SK-N-SH (cell line): ENCODE data around the gene ACOT7. TPM values are rescaled to one million over a fixed set of nuclear protein-coding genes. Genes with fewer than 3 reads are reported as not detected.

Experiments
- CTCF ChIA-PET: fragments of 300-600, 350-600 bp; formaldehyde crosslinking; extraction: SDS; loops from one replicate; lab custom pipeline; 2021; lab: Yijun Ruan, JAX
- POLR2A ChIA-PET: fragments of 350-600 bp; sonication (Branson Sonifier 250); formaldehyde crosslinking; extraction: SDS; loops from one replicate; lab custom pipeline; 2020; ENCODE audit warnings: antibody characterized with exemption, inconsistent platforms; lab: Yijun Ruan, JAX
- DNase-seq: peaks from one replicate; pipeline ENCODE4 v3.0.0; 2012
- H2AFZ ChIP-seq: fragments of 200-600 bp; sonication (generic); 2 replicates; pipeline ENCODE4 v1.8.1; 2016; ENCODE audit warnings: antibody characterized with exemption, mild to moderate bottlenecking, low read depth
- H3F3A ChIP-seq: fragments of 200-600 bp; sonication (generic); replicated peaks from 2 replicates; pipeline ENCODE3; 2016; ENCODE audit warnings: antibody characterized with exemption, mild to moderate bottlenecking; ENCODE audit not compliant: insufficient read depth
- H3K27ac ChIP-seq, 2 experiments: fragments of 200-500 bp in 1 of 2; fragments of 200-600 bp in 1 of 2; sonication (Bioruptor generic) in 1 of 2; sonication (generic), shearing (Covaris generic) in 1 of 2; 2 replicates each; pipeline versions ENCODE4 v1.5.1 to v1.6.1; 2014 to 2016; ENCODE audit warnings: low read depth in 2 of 2, inconsistent platforms in 1 of 2, low read length in 1 of 2, mild to moderate bottlenecking in 1 of 2, mixed read lengths in 1 of 2
- H3K27me3 ChIP-seq: fragments of 200-600 bp; sonication (generic), shearing (Covaris generic); 2 replicates; pipeline ENCODE4 v1.6.1; 2016; ENCODE audit warnings: mixed run types; ENCODE audit not compliant: insufficient read depth
- H3K36me3 ChIP-seq, 2 experiments: fragments of 200-500 bp in 1 of 2; fragments of 200-600 bp in 1 of 2; sonication (Bioruptor generic) in 1 of 2; sonication (generic) in 1 of 2; replicated peaks in 1 of 2; 2 replicates each; pipeline versions ENCODE3 to v1.5.1; 2014 to 2016; ENCODE audit warnings: low read length in 1 of 2, mild to moderate bottlenecking in 1 of 2; ENCODE audit not compliant: insufficient read depth in 2 of 2, control insufficient read depth in 1 of 2
- H3K4me1 ChIP-seq, 2 experiments: fragments of 200-500 bp in 1 of 2; fragments of 200-600 bp in 1 of 2; sonication (Bioruptor generic) in 1 of 2; sonication (generic), shearing (Covaris generic) in 1 of 2; 2 replicates each; pipeline versions ENCODE4 v1.5.1 to v1.6.1; 2014 to 2016; ENCODE audit warnings: low read depth in 1 of 2, low read length in 1 of 2, mixed run types in 1 of 2; ENCODE audit not compliant: insufficient read depth in 2 of 2, control insufficient read depth in 1 of 2
- H3K4me2 ChIP-seq: fragments of 200-600 bp; sonication (generic), shearing (Covaris generic); 2 replicates; pipeline ENCODE4 v1.6.1; 2017; ENCODE audit warnings: mixed run types
- H3K4me3 ChIP-seq, 2 experiments: fragments of 200-500 bp in 1 of 2; fragments of 200-600 bp in 1 of 2; sonication (Bioruptor generic) in 1 of 2; sonication (generic), shearing (Covaris generic) in 1 of 2; 2 replicates each; pipeline versions ENCODE4 v1.5.1 to v1.8.1; 2014 to 2016; ENCODE audit warnings: low read depth in 2 of 2, inconsistent platforms in 1 of 2, low read length in 1 of 2, mild to moderate bottlenecking in 1 of 2, mixed read lengths in 1 of 2, moderate library complexity in 1 of 2
- H3K79me2 ChIP-seq: fragments of 200-600 bp; sonication (generic); 2 replicates; pipeline ENCODE4 v1.8.1; 2017; ENCODE audit warnings: mild to moderate bottlenecking; ENCODE audit not compliant: insufficient read depth
- H3K9ac ChIP-seq: fragments of 200-600 bp; sonication (generic); 2 replicates; pipeline ENCODE4 v1.6.1; 2017; ENCODE audit warnings: mixed run types
- H3K9me2 ChIP-seq: fragments of 200-600 bp; sonication (generic); 2 replicates; pipeline ENCODE4 v1.6.1; 2017; ENCODE audit warnings: mixed run types
- H3K9me3 ChIP-seq: fragments of 200-600 bp; sonication (generic); 2 replicates; pipeline ENCODE4 v1.6.1; 2017; ENCODE audit warnings: mixed run types, mild to moderate bottlenecking, moderate library complexity
- H4K20me1 ChIP-seq: fragments of 200-600 bp; sonication (generic); 2 replicates; pipeline ENCODE4 v1.6.1; 2017; ENCODE audit warnings: mild to moderate bottlenecking, mixed run types; ENCODE audit not compliant: insufficient read depth
- CHD2 ChIP-seq: fragments of 150-350 bp; IDR thresholded peaks from 2 replicates; pipeline ENCODE4 v1.6.1; 2018; ENCODE audit warnings: low read length; ENCODE audit not compliant: partially characterized antibody
- ELF1 ChIP-seq: IDR thresholded peaks from 2 replicates; pipeline ENCODE4 v1.4.0; 2012
- EZH2phosphoT487 ChIP-seq: fragments of 200-600 bp; sonication (generic); IDR thresholded peaks from 2 replicates; pipeline ENCODE4 v1.6.1; 2017; ENCODE audit warnings: low read depth, mixed run types, mild to moderate bottlenecking, antibody characterized with exemption, moderate library complexity, borderline replicate concordance
- FOXM1 ChIP-seq: IDR thresholded peaks from 2 replicates; pipeline ENCODE4 v1.4.0; 2012; ENCODE audit warnings: low read depth, mild to moderate bottlenecking
- GABPA ChIP-seq: IDR thresholded peaks from 2 replicates; pipeline ENCODE4 v1.4.0; 2012; ENCODE audit warnings: low read depth, mild to moderate bottlenecking
- IRF3 ChIP-seq: fragments of 150-350 bp; IDR thresholded peaks from 2 replicates; pipeline ENCODE4 v1.6.1; 2016; ENCODE audit warnings: mild to moderate bottlenecking, low read depth, low read length
- MAX ChIP-seq: IDR thresholded peaks from 2 replicates; pipeline ENCODE4 v1.4.0; 2012; ENCODE audit warnings: low read depth
- MEF2A ChIP-seq: IDR thresholded peaks from 2 replicates; pipeline ENCODE4 v1.4.0; 2012; ENCODE audit warnings: low read depth, borderline replicate concordance
- MXI1 ChIP-seq: IDR thresholded peaks from 2 replicates; pipeline ENCODE4 v1.6.1; 2012; ENCODE audit warnings: mild to moderate bottlenecking, low read depth, low read length, improper control_type of control experiment
- NFIC ChIP-seq: IDR thresholded peaks from 2 replicates; pipeline ENCODE4 v1.4.0; 2012; ENCODE audit warnings: borderline replicate concordance
- PBX3 ChIP-seq: IDR thresholded peaks from 2 replicates; pipeline ENCODE4; 2012
- POLR2AphosphoS5 ChIP-seq: IDR thresholded peaks from 2 replicates; pipeline ENCODE4 v1.6.1; 2012; ENCODE audit warnings: low read depth, low read length
- RFX5 ChIP-seq: IDR thresholded peaks from 2 replicates; pipeline ENCODE4 v1.6.1; 2012; ENCODE audit warnings: mild to moderate bottlenecking, improper control_type of control experiment, low read length
- RXRA ChIP-seq: IDR thresholded peaks from 2 replicates; pipeline ENCODE4 v1.4.0; 2012; ENCODE audit warnings: low read depth, mild to moderate bottlenecking, borderline replicate concordance
- SIN3A ChIP-seq: IDR thresholded peaks from 2 replicates; pipeline ENCODE4 v1.6.1; 2012; ENCODE audit warnings: low read depth, mild to moderate bottlenecking, low read length, moderate library complexity, borderline replicate concordance
- TEAD4 ChIP-seq: IDR thresholded peaks from 2 replicates; pipeline ENCODE4 v1.4.0; 2012; ENCODE audit warnings: mild to moderate bottlenecking, borderline replicate concordance; ENCODE audit not compliant: insufficient read depth
- USF2 ChIP-seq: fragments of 150-350 bp; IDR thresholded peaks from 2 replicates; pipeline ENCODE4 v1.6.1; 2017; ENCODE audit warnings: antibody characterized with exemption, low read length, low read depth, borderline replicate concordance
- YY1 ChIP-seq: IDR thresholded peaks from 2 replicates; pipeline ENCODE4 v1.4.0; 2012; ENCODE audit warnings: low read depth, mild to moderate bottlenecking
- WGBS: methylation state at CpG from one replicate; pipeline ENCODE4 v1.1.6; 2017; ENCODE audit warnings: low lambda C conversion rate; 5-methylcytosine and 5-hydroxymethylcytosine counted together
- polyA plus RNA-seq, 3 experiments: library from polyadenylated mRNA; depleted of rRNA; stranded (reverse); fragments of >200 nt; gene quantifications; 2 replicates each; pipeline ENCODE4 v1.2.3, GENCODE V29; 2012

Gene ACOT7
- polyA plus RNA-seq, 1 of the 3 experiments (the other 2 are of a cell fraction) = 289 TPM

- DNase-seq = no peak
- no peak overlapping the region for H3K4me2 ChIP-seq
- ChIA-PET CTCF (interaction anchor here (0.6 to 16.1 kb wide), 7 partner anchors 12 to 195 kb away, joined by 3 to 290 read pairs (median 6); no protein-coding TSS in a partner anchor), POLR2A (no interaction called here)
- WGBS = 80% methylated on average over 1 of the region's 9 CpGs
- no peaks in the 10 kb centered on the region for H3K79me2 ChIP-seq
- H3F3A ChIP-seq = no peaks in the 10 kb centered on the region
- H3K4me1 ChIP-seq = peaks cover 6 to 14% of the 10 kb centered on the region in 2 experiments; a peak in 1 of 4 replicates
- H3K36me3 ChIP-seq = no peaks in the 10 kb centered on the region
- TF ChIP-seq YY1 (no peak), RXRA (no peak), ELF1 (no peak), TEAD4 (no peak), CHD2 (no peak), EZH2phosphoT487 (no peak), GABPA (no peak), RFX5 (no peak), MEF2A (no peak), SIN3A (no peak), NFIC (no peak), MAX (no peak), IRF3 (no peak), USF2 (no peak), POLR2AphosphoS5 (no peak), FOXM1 (no peak), MXI1 (no peak), PBX3 (no peak)
- no peak overlapping the region for H3K4me3 ChIP-seq
- no peaks in the 10 kb centered on the region for H4K20me1 ChIP-seq
- H3K9ac ChIP-seq = no peak overlapping the region
- H2AFZ ChIP-seq = no peak overlapping the region
- no peaks in the 10 kb centered on the region for H3K9me2 ChIP-seq
- no peak overlapping the region for H3K27ac ChIP-seq
- no peaks in the 10 kb centered on the region for H3K9me3 ChIP-seq
- H3K27me3 ChIP-seq = peaks cover 17% of the 10 kb centered on the region
These were observed 32.9 kb upstream of the ACOT7 start for GRCh38 chr1:6426277-6426971.
